GM18873 (cell line): ENCODE results near the gene NIT2.

Experiments
- ATAC-seq: cut with Tn5 transposase; IDR thresholded peaks from one replicate; pipeline ENCODE4 v1.9.1; 2021; ENCODE audit warnings: mild to moderate bottlenecking, moderate library complexity, moderate number of reproducible peaks; ENCODE audit not compliant: unreplicated experiment, low FRiP score

NIT2 gene

GRCh38 chr3:100389025-100389424 is 54.5 kb downstream of the NIT2 start:
- no peak for ATAC-seq

- no peak for ATAC-seq
Measured at GRCh38 chr3:100395679-100396431, 61.3 kb downstream of the NIT2 start.

GRCh38 chr3:100396967-100397366 is 62.4 kb downstream of the NIT2 start:
- ATAC-seq = no peak

- no peak for ATAC-seq
Measured at GRCh38 chr3:100399341-100400071, 64.9 kb downstream of the NIT2 start.

GRCh38 chr3:100400419-100400779 is 65.8 kb downstream of the NIT2 start:
- peak; percentile 7 for ATAC-seq

GRCh38 chr3:100400780-100401673 is 66.5 kb downstream of the NIT2 start, which contains the start of the genes LNP1 and TOMM70:
Gene LNP1, plus strand, starts transcription at chr3:100401539. Its CDS starts 28,191 bp downstream, at chr3:100429730.
Gene TOMM70, minus strand, starts transcription at chr3:100401089. Its CDS starts 140 bp downstream, at chr3:100400949.
- ATAC-seq = peak; percentile 89

- peak; percentile 16 for ATAC-seq
Measured at GRCh38 chr3:100401674-100402041, 67.1 kb downstream of the NIT2 start.

GRCh38 chr3:100402256-100402655 is 67.7 kb downstream of the NIT2 start:
- no peak for ATAC-seq

- no peak for ATAC-seq
Measured at GRCh38 chr3:100402891-100403290, 68.3 kb downstream of the NIT2 start.

GRCh38 chr3:100403362-100404249 is 69.0 kb downstream of the NIT2 start:
- no peak for ATAC-seq

- no peak for ATAC-seq
Measured at GRCh38 chr3:100404250-100404548, 69.6 kb downstream of the NIT2 start.

GRCh38 chr3:100407164-100407563 is 72.6 kb downstream of the NIT2 start:
- no peak for ATAC-seq

- no peak for ATAC-seq
Measured at GRCh38 chr3:100407977-100408532, 73.5 kb downstream of the NIT2 start.
